Measurements from ENCODE around the gene UGGT1. TPM values are rescaled to one million over a fixed set of nuclear protein-coding genes. Genes with fewer than 3 reads are reported as not detected.

UGGT1 gene
- total RNA-seq, 1 donor from 2014 or later: 46.8 TPM

GRCh38 chr2:128177315-128177714 is 86.3 kb downstream of the UGGT1 start:
- POLR2A ChIA-PET: no interaction called here
- no peaks in the 10 kb centered on the region for H3K27me3 Mint-ChIP-seq
- CTCF ChIA-PET: no interaction called here
- peaks cover 95% of the 10 kb centered on the region for H3K36me3 Mint-ChIP-seq (ENCODE audit: low read depth)
- H3K27ac Mint-ChIP-seq: no peak overlapping the region
- H3K4me1 Mint-ChIP-seq: no peaks in the 10 kb centered on the region
- TF ChIP-seq CTCF (IDR thresholded peaks at IDR 0.05): no peak
- ATAC-seq (ENCODE audit: low read depth) (no peak), DNase-seq (no peak)
- no peak overlapping the region for H3K4me3 Mint-ChIP-seq
- intact Hi-C loops (cut with micrococcal nuclease): loop anchor here (5.0 to 10.0 kb wide), 2 partner anchors 137 to 1670 kb away; partner anchors contain the start of gene HS6ST1
- no peaks in the 10 kb centered on the region for H3K9me3 Mint-ChIP-seq

- Mint-ChIP-seq H3K36me3 (ENCODE audit: low read depth) (peaks cover 94% of the 10 kb centered on the region), H3K4me3 (no peak overlapping the region), H3K27ac (no peak overlapping the region), H3K9me3 (no peaks in the 10 kb centered on the region), H3K27me3 (no peaks in the 10 kb centered on the region), H3K4me1 (no peaks in the 10 kb centered on the region)
- intact Hi-C loops (cut with micrococcal nuclease): loop anchor here (2.0 to 10.0 kb wide), 3 partner anchors 55 to 1669 kb away; partner anchors contain the start of gene HS6ST1
- ATAC-seq (ENCODE audit: low read depth): no peak
- no peak for DNase-seq
- no peak for TF ChIP-seq CTCF (IDR thresholded peaks at IDR 0.05)
- POLR2A ChIA-PET: no interaction called here
- CTCF ChIA-PET: interaction anchor here (1.1 to 1.3 kb wide), 2 partner anchors 56 to 140 kb away, joined by 3 read pairs; no protein-coding TSS in a partner anchor
These were observed 87.2 kb downstream of the UGGT1 start for GRCh38 chr2:128178149-128178649.

GRCh38 chr2:128178650-128179460 is 87.9 kb downstream of the UGGT1 start:
- Mint-ChIP-seq H3K27ac (no peak overlapping the region), H3K27me3 (no peaks in the 10 kb centered on the region), H3K36me3 (ENCODE audit: low read depth) (peaks cover 94% of the 10 kb centered on the region), H3K9me3 (no peaks in the 10 kb centered on the region), H3K4me1 (no peaks in the 10 kb centered on the region), H3K4me3 (no peak overlapping the region)
- no peak for DNase-seq
- POLR2A ChIA-PET: no interaction called here
- CTCF ChIA-PET: interaction anchor here (1.1 to 1.3 kb wide), 2 partner anchors 55 to 139 kb away, joined by 3 read pairs; no protein-coding TSS in a partner anchor
- ATAC-seq (ENCODE audit: low read depth): peak; percentile 37
- no peak for TF ChIP-seq CTCF (IDR thresholded peaks at IDR 0.05)
- intact Hi-C loops (cut with micrococcal nuclease): loop anchor here (2.0 to 10.0 kb wide), 3 partner anchors 54 to 1668 kb away; partner anchors contain the start of gene HS6ST1

GRCh38 chr2:128179461-128179755 is 88.4 kb downstream of the UGGT1 start:
- ChIA-PET POLR2A (no interaction called here), CTCF (interaction anchor here (1.1 to 1.3 kb wide), 2 partner anchors 54 to 138 kb away, joined by 3 read pairs; no protein-coding TSS in a partner anchor)
- intact Hi-C loops (cut with micrococcal nuclease): loop anchor here (2.0 to 10.0 kb wide), 3 partner anchors 53 to 1668 kb away; partner anchors contain the start of gene HS6ST1
- no peaks in the 10 kb centered on the region for H3K9me3 Mint-ChIP-seq
- no peaks in the 10 kb centered on the region for H3K27me3 Mint-ChIP-seq
- H3K4me1 Mint-ChIP-seq: no peaks in the 10 kb centered on the region
- ATAC-seq (ENCODE audit: low read depth) (no peak), DNase-seq (no peak)
- H3K27ac Mint-ChIP-seq: no peak overlapping the region
- no peak overlapping the region for H3K4me3 Mint-ChIP-seq
- no peak for TF ChIP-seq CTCF (IDR thresholded peaks at IDR 0.05)
- H3K36me3 Mint-ChIP-seq (ENCODE audit: low read depth): peaks cover 96% of the 10 kb centered on the region

GRCh38 chr2:128180031-128180430 is 89.0 kb downstream of the UGGT1 start:
- no peak overlapping the region for H3K27ac Mint-ChIP-seq
- DNase-seq (no peak), ATAC-seq (ENCODE audit: low read depth) (no peak)
- no peak overlapping the region for H3K4me3 Mint-ChIP-seq
- ChIA-PET POLR2A (no interaction called here), CTCF (no interaction called here)
- no peaks in the 10 kb centered on the region for H3K27me3 Mint-ChIP-seq
- H3K36me3 Mint-ChIP-seq (ENCODE audit: low read depth): peaks cover 96% of the 10 kb centered on the region
- H3K9me3 Mint-ChIP-seq: no peaks in the 10 kb centered on the region
- intact Hi-C loops (cut with micrococcal nuclease): no loop called here
- TF ChIP-seq CTCF (IDR thresholded peaks at IDR 0.05): no peak
- no peaks in the 10 kb centered on the region for H3K4me1 Mint-ChIP-seq
